Measurements from ENCODE around the gene GSN. TPM values are rescaled to one million over a fixed set of nuclear protein-coding genes. Genes with fewer than 3 reads are reported as not detected.

Gene GSN
- total RNA-seq, 5 donors from 2014 or later (not counting 1 experiment from before 2014, with no cell fraction given), result 6.3 to 8.8 (median 8.4) TPM

GRCh38 chr9:121280715-121281613 is 13.0 kb downstream of the GSN start:
- WGBS (ENCODE audit: insufficient coverage), result 90% methylated on average over 11 of the region's 11 CpGs
- no peak overlapping the region for H3K4me3 Mint-ChIP-seq
- H3K27ac Mint-ChIP-seq, result no peak overlapping the region
- DNase-seq (no peak), ATAC-seq (replicated peaks in 1 of 4) (no peak)
- peaks cover 3% of the 10 kb centered on the region for H3K36me3 Mint-ChIP-seq
- H3K27me3 Mint-ChIP-seq, result no peaks in the 10 kb centered on the region
- Histone ChIP-seq H3K27ac (ENCODE audit: low read length) (no peak overlapping the region), H3K9me3 (no peaks in the 10 kb centered on the region), H3K4me3 (ENCODE audit: control insufficient read depth in 1 of 2, extremely low read depth in 1 of 2, low read length in 1 of 2) (no peak overlapping the region), H3K4me1 (ENCODE audit: control insufficient read depth in 1 of 2, extremely low read depth in 1 of 2, insufficient read depth in 2 of 2, low read length in 2 of 2) (no peaks in the 10 kb centered on the region), H3K36me3 (ENCODE audit: control insufficient read depth in 2 of 2, extremely low read depth in 1 of 2, insufficient read depth in 1 of 2, low read length in 1 of 2) (no peaks in the 10 kb centered on the region), H3K27me3 (replicated peaks in 1 of 2; ENCODE audit: control insufficient read depth in 2 of 2, extremely low read depth in 1 of 2, insufficient read depth in 2 of 2, low read length in 1 of 2) (no peaks in the 10 kb centered on the region)
- peaks cover 5 to 6% (median 5%) of the 10 kb centered on the region in 3 donors for H3K4me1 Mint-ChIP-seq
- ChIA-PET CTCF (interaction anchor here in 1 of 2 donors (1.1 kb wide), 1 partner anchor 39 kb away, joined by 3 read pairs; no protein-coding TSS in a partner anchor), POLR2A (interaction anchor here in 1 of 2 donors (0.6 kb wide), 1 partner anchor 17 kb away, joined by 5 read pairs; no protein-coding TSS in a partner anchor)
- H3K9me3 Mint-ChIP-seq, result no peaks in the 10 kb centered on the region

- WGBS (ENCODE audit: insufficient coverage), result 80% methylated on average over 4 of the region's 10 CpGs
- Mint-ChIP-seq H3K27ac (no peak overlapping the region), H3K27me3 (no peaks in the 10 kb centered on the region), H3K4me1 (peaks cover 5 to 7% (median 6%) of the 10 kb centered on the region in 3 donors), H3K4me3 (no peak overlapping the region), H3K36me3 (peaks cover 3% of the 10 kb centered on the region), H3K9me3 (no peaks in the 10 kb centered on the region)
- H3K4me1 ChIP-seq (ENCODE audit: control insufficient read depth in 1 of 2, extremely low read depth in 1 of 2, insufficient read depth in 2 of 2, low read length in 2 of 2), result no peaks in the 10 kb centered on the region
- no peak for ATAC-seq (replicated peaks in 1 of 4)
- no peaks in the 10 kb centered on the region for H3K36me3 ChIP-seq (ENCODE audit: control insufficient read depth in 2 of 2, extremely low read depth in 1 of 2, insufficient read depth in 1 of 2, low read length in 1 of 2)
- H3K27me3 ChIP-seq (replicated peaks in 1 of 2; ENCODE audit: control insufficient read depth in 2 of 2, extremely low read depth in 1 of 2, insufficient read depth in 2 of 2, low read length in 1 of 2), result no peaks in the 10 kb centered on the region
- CTCF ChIA-PET, result no interaction called here
- POLR2A ChIA-PET, result no interaction called here
- no peak overlapping the region for H3K27ac ChIP-seq (ENCODE audit: low read length)
- H3K4me3 ChIP-seq (ENCODE audit: control insufficient read depth in 1 of 2, extremely low read depth in 1 of 2, low read length in 1 of 2), result no peak overlapping the region
- no peaks in the 10 kb centered on the region for H3K9me3 ChIP-seq
- DNase-seq, result no peak
Observed at GRCh38 chr9:121281614-121282276, 13.8 kb downstream of the GSN start.

- DNase-seq (no peak), ATAC-seq (replicated peaks in 1 of 4) (no peak)
- ChIA-PET POLR2A (interaction anchor here in 1 of 2 donors (0.5 kb wide), 1 partner anchor 75 kb away, joined by 3 read pairs; no protein-coding TSS in a partner anchor), CTCF (no interaction called here)
- WGBS (ENCODE audit: insufficient coverage), result 70% methylated on average over 8 of the region's 13 CpGs
- Mint-ChIP-seq H3K9me3 (no peaks in the 10 kb centered on the region), H3K27ac (no peak overlapping the region), H3K27me3 (no peaks in the 10 kb centered on the region), H3K4me1 (peaks cover 5 to 7% (median 6%) of the 10 kb centered on the region in 3 donors), H3K4me3 (no peak overlapping the region), H3K36me3 (peaks cover 3% of the 10 kb centered on the region)
- H3K9me3 ChIP-seq, result no peaks in the 10 kb centered on the region
- no peaks in the 10 kb centered on the region for H3K27me3 ChIP-seq (replicated peaks in 1 of 2; ENCODE audit: control insufficient read depth in 2 of 2, extremely low read depth in 1 of 2, insufficient read depth in 2 of 2, low read length in 1 of 2)
- H3K4me1 ChIP-seq (ENCODE audit: control insufficient read depth in 1 of 2, extremely low read depth in 1 of 2, insufficient read depth in 2 of 2, low read length in 2 of 2), result no peaks in the 10 kb centered on the region
- H3K4me3 ChIP-seq (ENCODE audit: control insufficient read depth in 1 of 2, extremely low read depth in 1 of 2, low read length in 1 of 2), result no peak overlapping the region
- H3K36me3 ChIP-seq (ENCODE audit: control insufficient read depth in 2 of 2, extremely low read depth in 1 of 2, insufficient read depth in 1 of 2, low read length in 1 of 2), result no peaks in the 10 kb centered on the region
- H3K27ac ChIP-seq (ENCODE audit: low read length), result no peak overlapping the region
Observed at GRCh38 chr9:121282277-121283079, 14.5 kb downstream of the GSN start.

- Histone ChIP-seq H3K27ac (ENCODE audit: low read length) (no peak overlapping the region), H3K4me3 (ENCODE audit: control insufficient read depth in 1 of 2, extremely low read depth in 1 of 2, low read length in 1 of 2) (no peak overlapping the region), H3K9me3 (no peaks in the 10 kb centered on the region), H3K4me1 (ENCODE audit: control insufficient read depth in 1 of 2, extremely low read depth in 1 of 2, insufficient read depth in 2 of 2, low read length in 2 of 2) (no peaks in the 10 kb centered on the region), H3K36me3 (ENCODE audit: control insufficient read depth in 2 of 2, extremely low read depth in 1 of 2, insufficient read depth in 1 of 2, low read length in 1 of 2) (no peaks in the 10 kb centered on the region), H3K27me3 (replicated peaks in 1 of 2; ENCODE audit: control insufficient read depth in 2 of 2, extremely low read depth in 1 of 2, insufficient read depth in 2 of 2, low read length in 1 of 2) (no peaks in the 10 kb centered on the region)
- no CpG with 5 or more reads among the region's 2 CpGs for WGBS (ENCODE audit: insufficient coverage)
- Mint-ChIP-seq H3K27me3 (no peaks in the 10 kb centered on the region), H3K4me3 (no peak overlapping the region), H3K27ac (no peak overlapping the region), H3K36me3 (peaks cover 7% of the 10 kb centered on the region), H3K4me1 (peaks cover 5 to 7% (median 6%) of the 10 kb centered on the region in 3 donors), H3K9me3 (no peaks in the 10 kb centered on the region)
- POLR2A ChIA-PET, result interaction anchor here in 1 of 2 donors (0.5 kb wide), 1 partner anchor 76 kb away, joined by 3 read pairs; no protein-coding TSS in a partner anchor
- no peak for ATAC-seq (replicated peaks in 1 of 4)
- DNase-seq, result no peak
- CTCF ChIA-PET, result interaction anchor here in 1 of 2 donors (1.0 kb wide), 1 partner anchor 16 kb away, joined by 3 read pairs; no protein-coding TSS in a partner anchor
Observed at GRCh38 chr9:121283080-121283398, 15.1 kb downstream of the GSN start.

- 82% methylated on average over 11 of the region's 11 CpGs for WGBS (ENCODE audit: insufficient coverage)
- CTCF ChIA-PET, result interaction anchor here in 1 of 2 donors (1.0 kb wide), 1 partner anchor 17 kb away, joined by 3 read pairs; no protein-coding TSS in a partner anchor
- H3K36me3 ChIP-seq (ENCODE audit: control insufficient read depth in 2 of 2, extremely low read depth in 1 of 2, insufficient read depth in 1 of 2, low read length in 1 of 2), result no peaks in the 10 kb centered on the region
- H3K27me3 ChIP-seq (replicated peaks in 1 of 2; ENCODE audit: control insufficient read depth in 2 of 2, extremely low read depth in 1 of 2, insufficient read depth in 2 of 2, low read length in 1 of 2), result no peaks in the 10 kb centered on the region
- no peaks in the 10 kb centered on the region for H3K9me3 Mint-ChIP-seq
- peaks cover 10% of the 10 kb centered on the region for H3K36me3 Mint-ChIP-seq
- no peak overlapping the region for H3K27ac ChIP-seq (ENCODE audit: low read length)
- no peaks in the 10 kb centered on the region for H3K4me1 ChIP-seq (ENCODE audit: control insufficient read depth in 1 of 2, extremely low read depth in 1 of 2, insufficient read depth in 2 of 2, low read length in 2 of 2)
- H3K4me3 ChIP-seq (ENCODE audit: control insufficient read depth in 1 of 2, extremely low read depth in 1 of 2, low read length in 1 of 2), result no peak overlapping the region
- ATAC-seq (replicated peaks in 1 of 4) (no peak), DNase-seq (no peak)
- H3K4me3 Mint-ChIP-seq, result no peak overlapping the region
- POLR2A ChIA-PET, result no interaction called here
- no peak overlapping the region for H3K27ac Mint-ChIP-seq
- H3K27me3 Mint-ChIP-seq, result no peaks in the 10 kb centered on the region
- H3K4me1 Mint-ChIP-seq, result peaks cover 0 to 2% (median 2%) of the 10 kb centered on the region in 3 donors
- H3K9me3 ChIP-seq, result no peaks in the 10 kb centered on the region
Observed at GRCh38 chr9:121283856-121284732, 16.1 kb downstream of the GSN start.
